Fibroblast of the aortic adventitia (primary cell): ENCODE data around the gene PSMC5. TPM values are rescaled to one million over a fixed set of nuclear protein-coding genes. Genes with fewer than 3 reads are reported as not detected.

Experiments
- DNase-seq: peaks from one replicate; pipeline ENCODE4 v3.0.0-alpha.2; 2010; ENCODE audit warnings: low read depth
- H3K4me3 ChIP-seq: 2 replicates; pipeline ENCODE4 v1.5.1; 2011; ENCODE audit warnings: low read depth, mild to moderate bottlenecking, control low read depth, low read length, moderate library complexity
- CTCF ChIP-seq: IDR thresholded peaks from 2 replicates; pipeline ENCODE4 v1.5.1; 2011; ENCODE audit warnings: mild to moderate bottlenecking, low read length, control low read depth, inconsistent platforms; ENCODE audit not compliant: insufficient read depth
- total RNA-seq: library from RNA; depleted of rRNA; stranded (reverse); fragments of >200 nt; gene quantifications from 2 replicates; pipeline ENCODE4 v1.2.3, GENCODE V29; 2012; ENCODE audit warnings: low replicate concordance

Gene PSMC5
- total RNA-seq, 1 donor, result 68.2 TPM

- H3K4me3 ChIP-seq, result no peak overlapping the region
- TF ChIP-seq CTCF, result no peak
- DNase-seq, result no peak
Measured at GRCh38 chr17:63819585-63820537, 7.4 kb upstream of the PSMC5 start.

- TF ChIP-seq CTCF, result no peak
- H3K4me3 ChIP-seq, result no peak overlapping the region
- DNase-seq, result no peak
Measured at GRCh38 chr17:63820963-63821561, 6.2 kb upstream of the PSMC5 start.

GRCh38 chr17:63821804-63822203, 5.4 kb upstream of the PSMC5 start:
- H3K4me3 ChIP-seq, result no peak overlapping the region
- no peak for DNase-seq
- no peak for TF ChIP-seq CTCF

GRCh38 chr17:63822537-63822936, 4.7 kb upstream of the PSMC5 start:
- DNase-seq, result no peak
- no peak overlapping the region for H3K4me3 ChIP-seq
- no peak for TF ChIP-seq CTCF

- H3K4me3 ChIP-seq, result no peak overlapping the region
- DNase-seq, result no peak
- no peak for TF ChIP-seq CTCF
Measured at GRCh38 chr17:63823659-63824331, 3.4 kb upstream of the PSMC5 start.

- no peak for DNase-seq
- TF ChIP-seq CTCF, result no peak
- H3K4me3 ChIP-seq, result no peak overlapping the region
Measured at GRCh38 chr17:63824362-63824761, 2.9 kb upstream of the PSMC5 start.
